ENCODE data around the gene EDN2. TPM values are rescaled to one million over a fixed set of nuclear protein-coding genes. Genes with fewer than 3 reads are reported as not detected.

The EDN2 gene
- total RNA-seq, 4 donors from 2014 or later = not detected

DNA sequence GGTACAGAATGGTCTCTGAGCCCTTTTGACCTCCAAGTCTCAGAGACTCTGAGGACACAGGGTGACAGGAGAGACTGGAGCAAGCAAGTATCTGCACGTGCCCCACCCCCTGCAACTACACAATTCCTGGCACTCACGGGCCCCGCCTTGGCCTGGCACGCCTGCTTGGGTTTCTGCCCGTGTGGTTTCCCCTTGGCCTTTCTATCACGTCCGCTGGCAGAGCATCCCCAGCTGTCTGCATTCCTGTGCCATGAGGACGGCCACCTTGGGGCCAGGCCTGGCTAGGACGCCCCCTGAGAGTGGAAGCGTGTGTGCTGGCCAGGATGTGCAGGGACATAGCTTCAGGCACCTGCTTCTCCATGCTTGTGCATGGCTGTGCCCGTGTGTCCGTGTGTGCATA is 14.3 kb upstream of the EDN2 start:
- Histone ChIP-seq H3K9me3 (no peaks in the 10 kb centered on the region), H3K27me3 (no peaks in the 10 kb centered on the region), H3K4me1 (peaks cover 61% of the 10 kb centered on the region in 2 donors), H3K4me3 (no peak overlapping the region), H3K36me3 (no peaks in the 10 kb centered on the region), H3K27ac (peak overlapping the region; percentile 88 to 93 (median 90))
- intact Hi-C loops (cut with DNase I; ENCODE audit: low total_unique reads) (loop anchor here (5.0 kb wide), 2 partner anchors 82 to 163 kb away; no protein-coding TSS in a partner anchor), in situ Hi-C loops (cut with MboI; ENCODE audit: low sequenced_read_pairs in 4 of 4) (no loop called here)
- ATAC-seq (peak; percentile 6 to 24), DNase-seq (peak; percentile 78 to 93)
- TF ChIP-seq, protein P1, sequence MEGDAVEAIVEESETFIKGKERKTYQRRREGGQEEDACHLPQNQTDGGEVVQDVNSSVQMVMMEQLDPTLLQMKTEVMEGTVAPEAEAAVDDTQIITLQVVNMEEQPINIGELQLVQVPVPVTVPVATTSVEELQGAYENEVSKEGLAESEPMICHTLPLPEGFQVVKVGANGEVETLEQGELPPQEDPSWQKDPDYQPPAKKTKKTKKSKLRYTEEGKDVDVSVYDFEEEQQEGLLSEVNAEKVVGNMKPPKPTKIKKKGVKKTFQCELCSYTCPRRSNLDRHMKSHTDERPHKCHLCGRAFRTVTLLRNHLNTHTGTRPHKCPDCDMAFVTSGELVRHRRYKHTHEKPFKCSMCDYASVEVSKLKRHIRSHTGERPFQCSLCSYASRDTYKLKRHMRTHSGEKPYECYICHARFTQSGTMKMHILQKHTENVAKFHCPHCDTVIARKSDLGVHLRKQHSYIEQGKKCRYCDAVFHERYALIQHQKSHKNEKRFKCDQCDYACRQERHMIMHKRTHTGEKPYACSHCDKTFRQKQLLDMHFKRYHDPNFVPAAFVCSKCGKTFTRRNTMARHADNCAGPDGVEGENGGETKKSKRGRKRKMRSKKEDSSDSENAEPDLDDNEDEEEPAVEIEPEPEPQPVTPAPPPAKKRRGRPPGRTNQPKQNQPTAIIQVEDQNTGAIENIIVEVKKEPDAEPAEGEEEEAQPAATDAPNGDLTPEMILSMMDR (IDR thresholded peaks at IDR 0.05 in 4 of 5, conservative IDR thresholded peaks at IDR 0.05 in 1 of 5) = no peak
- peak in 1 of 2 donors; percentile 37 for TF ChIP-seq POLR2A (IDR thresholded peaks at IDR 0.05)

DNA sequence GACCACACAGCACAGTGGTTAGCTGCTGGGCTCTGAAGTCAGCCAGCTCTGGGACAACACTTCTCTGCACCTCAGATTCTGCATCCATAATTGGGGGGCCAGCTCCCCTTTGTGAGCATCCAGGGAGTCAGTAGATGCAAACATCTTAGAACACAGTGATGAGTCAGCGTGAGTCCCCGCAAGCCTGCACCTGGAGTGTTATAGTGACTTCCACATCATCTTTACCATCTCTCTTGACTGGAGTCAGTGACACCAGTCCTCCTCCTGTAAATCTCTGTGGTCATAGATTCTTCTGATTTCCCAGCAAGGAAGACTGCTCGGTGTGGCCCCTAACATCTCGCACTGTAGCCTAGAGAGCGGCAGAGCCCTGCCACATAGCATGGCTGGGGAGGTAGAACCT is 13.9 kb upstream of the EDN2 start:
- intact Hi-C loops (cut with DNase I; ENCODE audit: low total_unique reads) (loop anchor here (5.0 kb wide), 2 partner anchors 81 to 164 kb away; no protein-coding TSS in a partner anchor), in situ Hi-C loops (cut with MboI; ENCODE audit: low sequenced_read_pairs in 4 of 4) (no loop called here)
- peaks cover 59 to 61% of the 10 kb centered on the region in 2 donors for H3K4me1 ChIP-seq

DNA sequence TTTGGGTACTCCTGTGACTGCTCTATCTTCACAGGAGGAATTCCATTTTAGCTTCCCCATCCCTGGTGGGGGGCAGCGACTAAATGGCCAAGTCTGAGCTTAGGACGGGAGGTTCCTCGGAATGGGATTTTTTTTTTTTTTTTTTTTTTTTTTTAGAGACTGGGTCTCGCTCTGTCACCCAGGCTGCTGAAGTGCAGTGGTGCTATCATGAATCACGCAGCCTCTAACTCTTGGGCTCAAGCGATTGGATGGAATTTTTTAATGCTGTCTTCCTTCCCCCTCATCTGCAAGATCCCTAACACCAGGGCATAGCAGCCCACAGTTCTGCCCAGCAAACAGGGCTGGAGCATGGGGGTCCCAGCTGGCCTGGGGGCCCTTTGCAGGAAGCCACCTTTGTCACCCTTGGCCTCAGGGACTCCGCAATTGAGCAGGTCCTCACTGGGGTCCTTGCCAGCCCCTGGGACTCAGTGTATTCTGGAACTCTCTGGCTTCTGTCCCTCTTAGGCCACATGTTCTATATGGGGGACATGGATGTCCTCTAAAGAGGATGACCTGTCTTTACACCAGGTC is 13.1 kb upstream of the EDN2 start:
- Histone ChIP-seq H3K4me3 (no peak overlapping the region), H3K36me3 (no peaks in the 10 kb centered on the region), H3K4me1 (peaks cover 56 to 59% of the 10 kb centered on the region in 2 donors), H3K9me3 (no peaks in the 10 kb centered on the region), H3K27ac (peak overlapping the region; percentile 88 to 93 (median 90)), H3K27me3 (no peaks in the 10 kb centered on the region)
- in situ Hi-C loops (cut with MboI; ENCODE audit: low sequenced_read_pairs in 4 of 4) = no loop called here
- no peak for ATAC-seq
- no peak for DNase-seq
- intact Hi-C loops (cut with DNase I; ENCODE audit: low total_unique reads) = loop anchor here (2.0 to 5.0 kb wide), 3 partner anchors 39 to 165 kb away; no protein-coding TSS in a partner anchor
- TF ChIP-seq, protein P1 (IDR thresholded peaks at IDR 0.05 in 4 of 5, conservative IDR thresholded peaks at IDR 0.05 in 1 of 5) = no peak
- TF ChIP-seq POLR2A (IDR thresholded peaks at IDR 0.05) = no peak

More for the DNA sequence above, 13.9 kb upstream of the EDN2 start:
- ATAC-seq (no peak), DNase-seq (no peak)
- H3K9me3 ChIP-seq = no peaks in the 10 kb centered on the region
- H3K4me3 ChIP-seq = no peak overlapping the region
- no peaks in the 10 kb centered on the region for H3K36me3 ChIP-seq
- no peak for TF ChIP-seq POLR2A (IDR thresholded peaks at IDR 0.05)
- TF ChIP-seq, protein P1 (IDR thresholded peaks at IDR 0.05 in 4 of 5, conservative IDR thresholded peaks at IDR 0.05 in 1 of 5) = no peak
- no peaks in the 10 kb centered on the region for H3K27me3 ChIP-seq
- H3K27ac ChIP-seq = peak overlapping the region; percentile 88 to 93 (median 90)

DNA sequence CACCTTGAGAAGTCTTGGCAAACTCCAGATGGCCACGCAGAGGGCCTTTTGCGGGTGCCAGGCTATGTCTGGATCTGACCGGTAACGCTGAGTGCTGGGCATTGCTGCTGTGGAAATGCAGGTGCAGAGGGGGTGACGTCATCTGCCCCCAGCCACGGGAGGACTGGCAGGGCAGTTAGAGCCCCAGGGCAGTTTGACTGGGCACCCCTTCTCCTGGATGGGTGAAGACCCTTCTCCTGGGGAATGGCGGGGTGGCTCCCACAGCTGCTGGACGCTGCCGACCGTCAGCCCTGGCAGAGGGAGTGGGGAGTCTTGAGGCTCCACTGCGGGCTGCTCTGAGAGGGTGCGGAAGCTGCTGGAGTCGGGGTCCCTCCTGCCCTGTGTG is 12.6 kb upstream of the EDN2 start:
- no peaks in the 10 kb centered on the region for H3K36me3 ChIP-seq
- no peak for ATAC-seq
- H3K9me3 ChIP-seq = no peaks in the 10 kb centered on the region
- H3K4me1 ChIP-seq = peaks cover 51 to 54% of the 10 kb centered on the region in 2 donors
- TF ChIP-seq, protein P1 (IDR thresholded peaks at IDR 0.05 in 4 of 5, conservative IDR thresholded peaks at IDR 0.05 in 1 of 5) = no peak
- TF ChIP-seq POLR2A (IDR thresholded peaks at IDR 0.05) = no peak
- no peaks in the 10 kb centered on the region for H3K27me3 ChIP-seq
- intact Hi-C loops (cut with DNase I; ENCODE audit: low total_unique reads) (loop anchor here (2.0 to 5.0 kb wide), 3 partner anchors 40 to 165 kb away; no protein-coding TSS in a partner anchor), in situ Hi-C loops (cut with MboI; ENCODE audit: low sequenced_read_pairs in 4 of 4) (no loop called here)
- H3K27ac ChIP-seq = peak overlapping the region; percentile 88 to 93 (median 90)
- peak in 1 of 2 donors; percentile 60 for DNase-seq
- H3K4me3 ChIP-seq = no peak overlapping the region
